ENCODE data around the gene NDEL1. TPM values are rescaled to one million over a fixed set of nuclear protein-coding genes. Genes with fewer than 3 reads are reported as not detected.

NDEL1 gene
- polyA plus RNA-seq, 1 donor = 36.6 TPM

Other genes starting within 250 kb of the NDEL1 start
- gene BORCS6, start 245.7 kb upstream of the NDEL1 start, polyA plus RNA-seq = 6.3 TPM
- 22.6 TPM for gene AURKB, start 225.3 kb upstream of the NDEL1 start, polyA plus RNA-seq
- 25.3 TPM for gene CTC1, start 187.8 kb upstream of the NDEL1 start, polyA plus RNA-seq
- 25.3 TPM for gene PFAS, start 186.6 kb upstream of the NDEL1 start, polyA plus RNA-seq
- 25.9 TPM for gene RANGRF, start 147.2 kb upstream of the NDEL1 start, polyA plus RNA-seq
- 2.3 TPM for gene SLC25A35, start 140.5 kb upstream of the NDEL1 start, polyA plus RNA-seq
- gene ARHGEF15, start 125.6 kb upstream of the NDEL1 start, polyA plus RNA-seq = 5.7 TPM
- gene ODF4, start 96.0 kb upstream of the NDEL1 start, polyA plus RNA-seq = not detected
- 3,709 TPM for gene RPL26, start 52.7 kb upstream of the NDEL1 start, polyA plus RNA-seq
- gene RNF222, start 38.1 kb upstream of the NDEL1 start, polyA plus RNA-seq = 0.13 TPM
- gene MYH10, start 194.8 kb downstream of the NDEL1 start, polyA plus RNA-seq = 73.6 TPM